Ascending aorta (tissue), 2 donors: Measurements from ENCODE around the gene ABLIM2. TPM values are rescaled to one million over a fixed set of nuclear protein-coding genes. Genes with fewer than 3 reads are reported as not detected.

Source experiments
- DNase-seq, 2 donors: peaks; one replicate each; pipeline ENCODE4 v3.0.0-alpha.2; 2019; ENCODE audit warnings: low spot score in 2 of 2
- H3K27ac ChIP-seq, 2 donors: fragments of 200-600 bp; sonication (generic); one replicate each; pipeline ENCODE4 v1.5.1; 2016 to 2017; ENCODE audit warnings: mild to moderate bottlenecking in 1 of 2
- H3K27me3 ChIP-seq: fragments of 200-600 bp; sonication (generic); one replicate; pipeline ENCODE4 v1.5.1; 2017
- H3K36me3 ChIP-seq, 2 donors: fragments of 200-600 bp; sonication (generic); one replicate each; pipeline ENCODE4 v1.5.1; 2016
- H3K4me1 ChIP-seq, 2 donors: fragments of 200-600 bp; sonication (generic); one replicate each; pipeline ENCODE4 v1.5.1; 2016 to 2017; ENCODE audit warnings: mild to moderate bottlenecking in 1 of 2
- H3K4me3 ChIP-seq, 2 donors: fragments of 200-600 bp; sonication (generic); one replicate each; pipeline ENCODE4 v1.5.1; 2016 to 2017; ENCODE audit warnings: mild to moderate bottlenecking in 1 of 2
- H3K9me3 ChIP-seq, 2 donors: fragments of 200-600 bp; sonication (generic); one replicate each; pipeline ENCODE4 v1.5.1; 2016
- intact Hi-C: fragments of 100-400 bp; cut with DNase I; formaldehyde crosslinking; loops from one replicate; pipeline ENCODE4 v1.15.1; 2023
- total RNA-seq: library from RNA; depleted of rRNA; stranded (reverse); fragments of >200 nt; gene quantifications from one replicate; pipeline ENCODE4 v1.1.0, GENCODE V29; 2016
- TF ChIP-seq, protein P1 (sequence below), 3 experiments: fragments of 200-600 bp in 2 of 3; fragments of 450-650 bp in 1 of 3; sonication (generic) in 2 of 3; IDR thresholded peaks; one replicate each; pipeline ENCODE4 v1.5.1; 2016 to 2019; ENCODE audit warnings: antibody characterized with exemption in 3 of 3, mild to moderate bottlenecking in 1 of 3, moderate library complexity in 1 of 3

The ABLIM2 gene
- total RNA-seq, 1 donor from 2014 or later, result 30.8 TPM

DNA sequence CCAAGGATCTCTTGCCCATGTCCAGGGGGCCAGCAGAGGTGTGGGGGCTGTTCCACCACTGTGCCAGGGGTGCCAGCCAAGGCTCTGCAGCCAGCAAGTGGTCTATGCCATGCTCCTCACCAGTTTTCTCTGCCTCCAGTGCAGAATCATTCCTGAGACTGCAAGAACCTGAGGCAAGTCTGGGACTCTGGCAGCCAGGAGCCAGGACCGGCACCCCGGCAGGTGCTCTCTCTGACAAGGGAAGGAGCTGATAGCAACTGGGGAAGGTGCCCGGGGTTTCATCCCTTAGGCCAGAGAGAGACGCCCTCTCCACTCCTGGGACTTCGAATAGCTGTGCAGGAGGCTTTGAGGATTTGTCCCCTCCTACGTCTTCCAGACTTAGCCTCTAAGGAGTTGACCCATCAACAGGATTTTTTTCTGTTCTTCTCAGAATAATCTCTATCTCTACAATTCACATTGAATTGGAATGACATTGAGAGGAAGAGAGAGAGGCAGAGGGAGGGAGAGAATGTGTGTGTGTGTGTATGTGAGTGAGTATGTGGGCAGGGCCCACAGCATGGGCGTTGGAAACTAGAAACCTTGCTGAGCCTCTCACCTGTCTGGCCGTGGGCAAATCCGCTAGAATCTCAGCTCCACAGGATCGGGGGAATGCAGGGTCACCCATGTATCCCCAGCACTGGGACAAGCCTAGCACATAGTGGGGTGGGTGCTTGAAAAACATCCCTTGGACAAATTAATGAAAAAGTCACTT, 144.5 kb downstream of the ABLIM2 start:
- H3K4me3 ChIP-seq, result no peak overlapping the region
- no peak overlapping the region for H3K27ac ChIP-seq
- H3K27me3 ChIP-seq, result no peaks in the 10 kb centered on the region
- H3K36me3 ChIP-seq, result no peaks in the 10 kb centered on the region
- TF ChIP-seq, protein P1, sequence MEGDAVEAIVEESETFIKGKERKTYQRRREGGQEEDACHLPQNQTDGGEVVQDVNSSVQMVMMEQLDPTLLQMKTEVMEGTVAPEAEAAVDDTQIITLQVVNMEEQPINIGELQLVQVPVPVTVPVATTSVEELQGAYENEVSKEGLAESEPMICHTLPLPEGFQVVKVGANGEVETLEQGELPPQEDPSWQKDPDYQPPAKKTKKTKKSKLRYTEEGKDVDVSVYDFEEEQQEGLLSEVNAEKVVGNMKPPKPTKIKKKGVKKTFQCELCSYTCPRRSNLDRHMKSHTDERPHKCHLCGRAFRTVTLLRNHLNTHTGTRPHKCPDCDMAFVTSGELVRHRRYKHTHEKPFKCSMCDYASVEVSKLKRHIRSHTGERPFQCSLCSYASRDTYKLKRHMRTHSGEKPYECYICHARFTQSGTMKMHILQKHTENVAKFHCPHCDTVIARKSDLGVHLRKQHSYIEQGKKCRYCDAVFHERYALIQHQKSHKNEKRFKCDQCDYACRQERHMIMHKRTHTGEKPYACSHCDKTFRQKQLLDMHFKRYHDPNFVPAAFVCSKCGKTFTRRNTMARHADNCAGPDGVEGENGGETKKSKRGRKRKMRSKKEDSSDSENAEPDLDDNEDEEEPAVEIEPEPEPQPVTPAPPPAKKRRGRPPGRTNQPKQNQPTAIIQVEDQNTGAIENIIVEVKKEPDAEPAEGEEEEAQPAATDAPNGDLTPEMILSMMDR (IDR thresholded peaks at IDR 0.05), result no peak
- intact Hi-C loops, result no loop called here
- H3K4me1 ChIP-seq, result no peaks in the 10 kb centered on the region
- H3K9me3 ChIP-seq, result no peaks in the 10 kb centered on the region
- no peak for DNase-seq

DNA sequence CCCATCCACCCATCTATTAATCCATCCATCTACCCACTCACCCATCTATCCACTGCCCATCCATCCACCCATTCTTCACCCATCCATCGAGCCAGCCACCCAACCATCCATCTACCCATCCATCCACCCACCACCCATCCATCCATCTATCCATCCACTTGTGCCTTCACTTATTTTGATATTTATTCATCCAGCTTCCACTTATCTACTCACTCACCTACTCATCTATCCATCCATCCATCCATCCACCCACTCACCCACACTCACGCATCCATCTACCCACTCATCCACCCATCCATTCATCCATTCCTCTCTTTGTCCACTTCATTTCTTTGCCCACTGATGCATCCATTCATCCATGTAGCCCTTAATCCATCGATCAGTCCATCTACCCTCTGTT, 146.1 kb downstream of the ABLIM2 start:
- intact Hi-C loops, result no loop called here
- Histone ChIP-seq H3K27ac (no peak overlapping the region), H3K27me3 (no peaks in the 10 kb centered on the region), H3K36me3 (peaks cover 0 to 14% of the 10 kb centered on the region in 2 donors), H3K4me3 (no peak overlapping the region), H3K9me3 (no peaks in the 10 kb centered on the region), H3K4me1 (no peaks in the 10 kb centered on the region)
- TF ChIP-seq, protein P1 (IDR thresholded peaks at IDR 0.05), result no peak
- no peak for DNase-seq

DNA sequence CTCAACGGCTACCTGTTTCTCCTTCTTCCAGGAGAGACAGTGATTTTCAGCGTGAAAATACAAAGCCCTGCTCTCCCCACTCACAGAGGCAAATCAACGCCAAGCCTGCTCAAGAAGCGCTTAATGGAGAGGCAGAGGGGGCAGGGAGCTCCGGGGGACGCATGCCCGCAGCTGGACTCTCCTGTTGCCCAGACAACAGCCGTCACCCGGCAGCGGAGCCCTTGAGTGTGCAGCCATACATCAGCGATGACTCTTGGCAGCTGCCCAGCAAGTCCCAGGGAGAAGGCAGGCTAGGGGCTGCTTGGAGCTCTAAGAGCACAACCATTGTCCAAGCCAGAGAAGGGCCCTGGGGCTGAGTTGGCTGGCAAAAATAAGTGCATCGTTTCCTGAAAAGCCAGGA, 148.0 kb downstream of the ABLIM2 start:
- Histone ChIP-seq H3K4me3 (no peak overlapping the region), H3K36me3 (peaks cover 0 to 20% of the 10 kb centered on the region in 2 donors), H3K27me3 (no peaks in the 10 kb centered on the region), H3K4me1 (no peaks in the 10 kb centered on the region), H3K27ac (no peak overlapping the region), H3K9me3 (no peaks in the 10 kb centered on the region)
- DNase-seq, result no peak
- intact Hi-C loops, result no loop called here
- TF ChIP-seq, protein P1 (IDR thresholded peaks at IDR 0.05), result no peak

DNA sequence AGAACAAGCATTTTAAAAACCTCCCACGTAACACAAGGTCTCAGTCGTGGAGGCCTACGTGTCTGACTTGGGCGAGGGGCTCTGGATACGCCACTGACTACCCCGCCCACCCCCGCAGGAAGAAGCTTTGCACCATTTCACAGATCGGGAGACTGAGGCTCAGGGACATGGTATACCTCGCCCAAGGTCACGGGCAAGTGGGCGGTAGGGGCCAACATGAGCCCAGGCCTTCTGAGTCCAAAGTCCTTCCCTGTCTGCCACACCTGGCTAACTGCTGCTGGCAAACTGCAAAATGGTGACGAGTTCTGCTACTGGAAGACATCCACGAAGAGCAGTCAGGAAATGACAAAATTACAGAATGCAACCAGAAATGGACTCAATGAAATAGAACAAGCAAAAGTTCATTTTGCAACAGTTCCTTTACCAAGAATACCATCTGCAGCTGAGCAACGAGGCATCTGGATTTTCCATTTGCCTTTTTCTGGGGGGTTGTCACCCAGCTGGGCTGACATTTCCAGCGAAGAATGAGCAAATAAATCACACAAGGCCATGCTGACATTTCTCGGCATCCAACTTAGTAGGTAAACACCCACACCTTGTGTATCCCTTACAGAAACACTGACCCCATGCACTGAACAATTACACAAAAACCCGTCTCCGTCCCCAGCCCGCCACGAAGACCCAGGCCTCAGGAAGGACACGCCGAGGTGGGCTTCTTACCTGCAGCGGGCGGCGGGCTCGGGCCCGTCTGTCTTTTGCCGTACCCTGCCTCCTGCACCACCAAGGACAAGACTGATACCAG, 148.7 kb downstream of the ABLIM2 start:
- no peak for DNase-seq

DNA sequence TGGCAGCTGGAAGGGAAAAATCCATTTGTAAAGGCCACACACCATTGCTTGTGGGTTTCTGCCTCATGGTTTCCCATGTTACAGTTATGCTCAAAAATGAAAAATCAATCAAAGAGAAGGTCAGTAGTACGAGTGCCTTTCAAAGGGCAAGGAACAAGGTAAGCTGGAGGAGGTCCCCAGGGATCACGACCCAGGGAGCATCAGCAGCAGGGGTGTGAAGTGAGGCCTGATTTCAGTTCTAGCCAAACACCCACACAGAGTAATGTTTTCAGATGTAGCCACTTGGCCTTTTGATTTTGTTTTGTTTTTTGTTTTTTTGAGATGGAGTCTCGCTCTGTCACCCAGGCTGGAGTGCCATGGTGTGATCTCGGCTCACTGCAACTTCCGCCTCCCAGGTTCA, 149.5 kb downstream of the ABLIM2 start:
- Histone ChIP-seq H3K4me3 (no peak overlapping the region), H3K36me3 (peaks cover 4 to 30% of the 10 kb centered on the region in 2 donors), H3K9me3 (no peaks in the 10 kb centered on the region), H3K27me3 (no peaks in the 10 kb centered on the region), H3K4me1 (no peaks in the 10 kb centered on the region), H3K27ac (no peak overlapping the region)
- intact Hi-C loops, result no loop called here
- TF ChIP-seq, protein P1 (IDR thresholded peaks at IDR 0.05), result no peak
- DNase-seq, result no peak

More for the DNA sequence above, 148.7 kb downstream of the ABLIM2 start:
- Histone ChIP-seq H3K27me3 (no peaks in the 10 kb centered on the region), H3K36me3 (peaks cover 4 to 27% of the 10 kb centered on the region in 2 donors), H3K4me3 (no peak overlapping the region), H3K9me3 (no peaks in the 10 kb centered on the region), H3K4me1 (no peaks in the 10 kb centered on the region), H3K27ac (no peak overlapping the region)
- intact Hi-C loops, result no loop called here
- TF ChIP-seq, protein P1 (IDR thresholded peaks at IDR 0.05), result no peak
